Adrenal gland (tissue), 12 donors: Measurements from ENCODE around the gene DCP1A. TPM values are rescaled to one million over a fixed set of nuclear protein-coding genes. Genes with fewer than 3 reads are reported as not detected.

Source experiments
- DNase-seq, 7 donors: peaks; one replicate each; pipeline ENCODE4 v3.0.0-alpha.2; 2019 to 2020
- H3K27ac ChIP-seq, 5 donors: fragments of 200-600 bp; sonication (generic) in 4 of 5; 1 replicate in 3 of 5; 2 replicates in 2 of 5; pipeline versions ENCODE4 v1.5.1 to v1.8.0; 2016 to 2020; ENCODE audit warnings: mild to moderate bottlenecking in 1 of 5
- H3K27me3 ChIP-seq: fragments of 200-600 bp; 2 replicates; pipeline ENCODE4 v1.8.0; 2021
- H3K36me3 ChIP-seq, 2 donors: fragments of 200-600 bp; replicated peaks in 1 of 2; 1 replicate in 1 of 2; 2 replicates in 1 of 2; pipeline versions ENCODE4 v1.5.1 to v1.8.0; 2018 to 2022
- H3K4me1 ChIP-seq, 2 donors: fragments of 200-600 bp; replicated peaks in 1 of 2; 1 replicate in 1 of 2; 2 replicates in 1 of 2; pipeline versions ENCODE4 v1.5.1 to v1.8.0; 2018 to 2021
- H3K4me3 ChIP-seq, 4 donors: fragments of 200-600 bp; sonication (generic) in 3 of 4; one replicate each; pipeline ENCODE4 v1.5.1; 2016 to 2018
- H3K9me3 ChIP-seq, 3 donors: fragments of 200-600 bp; sonication (generic) in 1 of 3; replicated peaks in 1 of 3; 1 replicate in 2 of 3; 2 replicates in 1 of 3; pipeline versions ENCODE4 v1.5.1 to v1.8.0; 2016 to 2021
- CTCF ChIP-seq, 6 experiments: fragments of 450-650 bp in 4 of 6; fragments of 200-600 bp in 2 of 6; sonication (generic) in 1 of 6; IDR thresholded peaks; 1 replicate in 5 of 6; 2 replicates in 1 of 6; pipeline versions ENCODE4 v1.5.1 to v1.8.0; 2016 to 2021; ENCODE audit warnings: antibody characterized with exemption in 6 of 6, mild to moderate bottlenecking in 2 of 6, moderate library complexity in 1 of 6
- POLR2A ChIP-seq, 2 donors: fragments of 450-650 bp; IDR thresholded peaks; one replicate each; pipeline ENCODE4 v1.6.1; 2017; ENCODE audit warnings: antibody characterized with exemption in 2 of 2, mild to moderate bottlenecking in 2 of 2, moderate library complexity in 1 of 2
- WGBS, 4 donors: extraction: QIAGEN DNeasy Blood & Tissue Kit in 2 of 4; methylation state at CpG; one replicate each; pipeline versions ENCODE4 v1.1.5 to v1.1.7; 2013 to 2017; 5-methylcytosine and 5-hydroxymethylcytosine counted together
- intact Hi-C, 2 donors: fragments of 100-400 bp; cut with DNase I; formaldehyde crosslinking; loops; one replicate each; pipeline versions ENCODE4 v1.14.1 to v1.15.0; 2022 to 2023
- polyA plus RNA-seq, 3 donors: library from polyadenylated mRNA; stranded (reverse); fragments of 200-250 nt in 2 of 3; fragments of 350-450 nt in 1 of 3; fragmentation: Illumina TruSeq in 1 of 3; extraction: RNeasy Lipid Tissue Mini Kit (QIAGEN cat#74804) in 1 of 3; gene quantifications; one replicate each; pipeline ENCODE4 v1.2.3, GENCODE V29; 2013 to 2014
- total RNA-seq, 9 donors: library from RNA; depleted of rRNA in 4 of 9; stranded (reverse); fragments of >200 nt in 4 of 9; fragments of 120-200 nt in 1 of 9; fragmentation: NEBNext Ultra II Directional in 1 of 9; extraction: Animal tissue kit (Norgen Biotek cat#: 25700) in 1 of 9; gene quantifications; one replicate each; pipeline versions ENCODE4 v1.1.0 to v1.2.4, GENCODE V29; 2013 to 2023
- donor health status: healthy with polysubstance abuse.
- donor health status: Bipolar disorder and iron deficiency.
- donor health status: DM: yes; HTN: yes; CAD: no.
- donor health status: DM: no; HTN: no; CAD: no.
- donor health status: DM: no; HTN: no; CAD: no.
- donor health status: DM: yes; HTN: yes; CAD: no.

The DCP1A gene
- total and polyA plus RNA-seq, 12 donors: 9.3 to 31.0 (median 22.1) TPM

DNA sequence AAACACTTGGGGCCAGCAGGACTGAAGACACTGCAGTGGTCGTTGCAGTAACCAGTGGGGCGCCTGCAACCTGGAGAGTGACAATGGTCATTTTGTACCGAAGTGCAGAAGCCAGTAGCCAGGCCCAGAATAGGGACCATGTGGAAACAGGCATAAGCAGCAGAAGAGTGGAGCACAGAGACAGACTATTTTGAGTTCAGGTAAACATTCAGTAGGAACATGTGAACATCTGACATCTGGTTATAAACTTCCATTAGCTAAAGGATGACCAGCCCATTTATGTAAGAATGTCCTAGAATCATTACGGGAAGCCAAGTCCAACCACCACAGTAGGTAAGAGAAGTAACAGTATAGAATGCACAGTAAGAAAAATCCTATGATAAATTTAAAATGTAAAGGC is 59.1 kb downstream of the DCP1A start:
- H3K4me1 ChIP-seq: peaks cover 5 to 9% of the 10 kb centered on the region in 2 donors
- no peak for TF ChIP-seq CTCF (IDR thresholded peaks at IDR 0.05)
- no peak for TF ChIP-seq POLR2A (IDR thresholded peaks at IDR 0.05)
- DNase-seq: no peak
- intact Hi-C loops: no loop called here
- H3K4me3 ChIP-seq: no peak overlapping the region
- peaks cover 0 to 47% of the 10 kb centered on the region in 2 donors for H3K36me3 ChIP-seq
- no peaks in the 10 kb centered on the region for H3K27me3 ChIP-seq
- WGBS, 4 donors: 77 to 90% (median 84%) methylated on average over 4 of the region's 4 CpGs
- peak overlapping the region in 1 of 5 donors; percentile 50 for H3K27ac ChIP-seq
- no peaks in the 10 kb centered on the region for H3K9me3 ChIP-seq

- peaks cover 5 to 9% of the 10 kb centered on the region in 2 donors for H3K4me1 ChIP-seq
- no peaks in the 10 kb centered on the region for H3K27me3 ChIP-seq
- peaks cover 0 to 42% of the 10 kb centered on the region in 2 donors for H3K36me3 ChIP-seq
- no peaks in the 10 kb centered on the region for H3K9me3 ChIP-seq
- TF ChIP-seq CTCF (IDR thresholded peaks at IDR 0.05) (no peak), POLR2A (IDR thresholded peaks at IDR 0.05) (no peak)
- peak overlapping the region in 2 of 5 donors; percentile 50 to 69 for H3K27ac ChIP-seq
- DNase-seq: peak in 6 of 7 donors; percentile 41 to 65 (median 52)
- H3K4me3 ChIP-seq: no peak overlapping the region
- WGBS, 4 donors: 32 to 41% (median 38%) methylated on average over 4 of the region's 4 CpGs
- intact Hi-C loops: no loop called here
Measured at GRCh38 chr3:53287131-53287629, 60.2 kb downstream of the DCP1A start.

DNA sequence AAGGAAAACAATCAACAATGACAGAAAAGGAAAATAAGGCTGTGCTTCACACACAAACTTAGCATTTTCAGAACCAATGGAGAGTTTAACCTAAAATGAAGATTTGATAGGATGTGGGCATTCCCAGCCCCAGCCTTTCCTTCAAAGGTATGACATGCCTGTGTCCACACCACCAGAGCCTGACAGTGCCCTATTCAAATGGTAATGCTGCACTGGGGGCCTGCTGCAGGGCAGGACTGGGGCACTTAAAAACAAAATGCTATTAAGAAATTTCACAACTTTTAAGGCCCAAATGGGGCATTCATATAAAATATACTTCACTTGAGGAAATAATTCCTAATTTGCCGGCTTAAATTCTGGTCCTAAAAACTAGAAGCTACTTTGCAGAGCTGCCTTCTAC is 60.6 kb downstream of the DCP1A start:
- H3K4me1 ChIP-seq: peaks cover 5 to 9% of the 10 kb centered on the region in 2 donors
- H3K4me3 ChIP-seq: no peak overlapping the region
- no peaks in the 10 kb centered on the region for H3K27me3 ChIP-seq
- peaks cover 0 to 39% of the 10 kb centered on the region in 2 donors for H3K36me3 ChIP-seq
- intact Hi-C loops: no loop called here
- 48 to 74% (median 60%) methylated on average over 1 of the region's 1 CpG for WGBS, 4 donors
- H3K9me3 ChIP-seq: no peaks in the 10 kb centered on the region
- H3K27ac ChIP-seq: peak overlapping the region in 2 of 5 donors; percentile 23 to 69
- no peak for TF ChIP-seq CTCF (IDR thresholded peaks at IDR 0.05)
- no peak for TF ChIP-seq POLR2A (IDR thresholded peaks at IDR 0.05)
- DNase-seq: no peak

- H3K4me1 ChIP-seq: peaks cover 2 to 9% of the 10 kb centered on the region in 2 donors
- H3K36me3 ChIP-seq: peaks cover 0 to 24% of the 10 kb centered on the region in 2 donors
- no peaks in the 10 kb centered on the region for H3K27me3 ChIP-seq
- H3K27ac ChIP-seq: no peak overlapping the region
- intact Hi-C loops: no loop called here
- no peak overlapping the region for H3K4me3 ChIP-seq
- 86 to 95% (median 89%) methylated on average over 8 of the region's 8 CpGs for WGBS, 4 donors
- H3K9me3 ChIP-seq: no peaks in the 10 kb centered on the region
- TF ChIP-seq POLR2A (IDR thresholded peaks at IDR 0.05) (no peak), CTCF (IDR thresholded peaks at IDR 0.05) (no peak)
- DNase-seq: no peak
Measured at GRCh38 chr3:53282581-53282980, 64.8 kb downstream of the DCP1A start.
